ENCODE data around the gene SETD2. TPM values are rescaled to one million over a fixed set of nuclear protein-coding genes. Genes with fewer than 3 reads are reported as not detected.

The SETD2 gene
- total and polyA plus RNA-seq, 9 of the 15 experiments (the other 6 are each of a cell fraction or from before 2014, with no cell fraction given), result 8.2 to 44.0 (median 33.6) TPM

DNA sequence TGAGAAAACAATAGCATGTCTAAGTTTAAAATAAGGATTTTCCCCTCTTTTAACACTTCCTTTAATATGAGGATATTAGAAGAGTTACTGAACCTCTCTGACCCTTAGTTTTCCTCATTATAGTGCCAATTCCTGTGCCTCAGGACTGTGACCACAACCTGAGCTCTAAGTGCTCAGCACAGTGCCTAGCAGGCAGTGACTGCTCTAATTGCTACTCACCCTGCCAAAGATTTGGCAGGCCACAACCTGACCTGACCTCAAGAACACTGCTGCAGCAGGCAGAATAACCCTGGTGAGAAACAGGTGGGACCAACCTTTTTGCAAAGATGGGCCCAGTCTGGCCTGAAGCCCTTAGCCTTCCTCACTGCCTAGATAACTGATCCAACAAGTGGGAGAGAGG lies 148.8 kb downstream of the SETD2 start:
- no TSS peak for BruUV-seq (replicated peaks)
- ATAC-seq, result no peak
- no peaks in the 10 kb centered on the region for H3K27me3 ChIP-seq (ENCODE audit: control insufficient read depth in 2 of 2, insufficient read depth in 2 of 2, low read length in 2 of 2)
- ChIA-PET POLR2A (interaction anchor here (0.7 kb wide), 1 partner anchor 31 kb away, joined by 5 read pairs; no protein-coding TSS in a partner anchor), CTCF (ENCODE audit: low intra/inter-chr PET ratio) (no interaction called here)
- H3K4me2 ChIP-seq (ENCODE audit: insufficient read depth, low read length), result no peak overlapping the region
- H3K9me1 ChIP-seq (ENCODE audit: control insufficient read depth, insufficient read depth, low read length), result no peaks in the 10 kb centered on the region
- FAIRE-seq, result no peak
- in situ Hi-C loops (cut with MboI), result no loop called here
- intact Hi-C loops (cut with micrococcal nuclease), result loop anchor here (10.0 kb wide), 2 partner anchors 310 to 360 kb away; no protein-coding TSS in a partner anchor
- peaks cover 13 to 27% of the 10 kb centered on the region in 2 experiments for H3K4me1 ChIP-seq (replicated peaks in 1 of 2; ENCODE audit: control insufficient read depth in 2 of 2, insufficient read depth in 2 of 2, low read length in 2 of 2)
- TF ChIP-seq POLR2A (conservative IDR thresholded peaks at IDR 0.05) (0 out of 2 replicates have a peak, but pooled peaks have one; percentile 46), SMC3 (conservative IDR thresholded peaks at IDR 0.05; ENCODE audit: insufficient read depth, low read depth, low read length) (no peak), ZNF133 (CRISPR knock-in tag; IDR thresholded peaks at IDR 0.05) (0 out of 2 replicates have a peak, but pooled peaks have one; percentile 22), PML (IDR thresholded peaks at IDR 0.05; ENCODE audit: low read length) (no peak), NCOR1 (IDR thresholded peaks at IDR 0.05) (no peak)
- H4K20me1 ChIP-seq (replicated peaks; ENCODE audit: control insufficient read depth, insufficient read depth, low read length), result no peaks in the 10 kb centered on the region
- no peaks in the 10 kb centered on the region for H3K9me3 ChIP-seq (replicated peaks; ENCODE audit: control insufficient read depth, insufficient read depth, low read depth, low read length)
- H3K79me2 ChIP-seq (ENCODE audit: control insufficient read depth, insufficient read depth, low read length), result no peaks in the 10 kb centered on the region
- no peak for DNase-seq (ENCODE audit: extremely low read depth in 1 of 4, low spot score in 3 of 4)
- no peak overlapping the region for H2AFZ ChIP-seq (ENCODE audit: low read depth, low read length)
- no peak overlapping the region for H3K27ac ChIP-seq (ENCODE audit: extremely low read depth, low read depth, low read length)
- peaks cover 58% of the 10 kb centered on the region for H3K36me3 ChIP-seq (ENCODE audit: control insufficient read depth, insufficient read depth, low read length)
- no peak overlapping the region for H3K4me3 ChIP-seq
- no peak overlapping the region for H3K9ac ChIP-seq (ENCODE audit: insufficient read depth in 1 of 2, low read depth in 2 of 2, low read length in 2 of 2)

DNA sequence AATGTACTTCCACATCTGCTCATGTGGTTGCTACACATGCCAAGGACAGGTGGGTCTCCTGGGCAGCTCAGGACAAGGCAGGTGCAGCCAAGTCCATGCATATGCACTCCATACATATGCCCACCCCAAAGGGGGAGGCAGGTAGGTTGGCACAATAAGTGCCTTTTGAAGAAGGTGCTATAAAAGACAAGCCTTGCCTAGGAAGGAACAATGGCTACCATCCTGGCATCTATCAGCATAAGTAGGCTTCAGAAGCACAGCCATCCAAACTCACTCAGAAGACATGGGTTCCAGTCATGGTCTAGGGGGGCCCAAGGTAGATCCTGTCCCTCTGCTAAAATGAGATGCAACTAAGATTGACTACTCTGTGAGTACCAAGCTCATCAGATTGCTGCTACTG lies 149.9 kb downstream of the SETD2 start:
- no peaks in the 10 kb centered on the region for H3K9me1 ChIP-seq (ENCODE audit: control insufficient read depth, insufficient read depth, low read length)
- no peak overlapping the region for H3K4me3 ChIP-seq
- POLR2A ChIA-PET, result no interaction called here
- peaks cover 14 to 27% of the 10 kb centered on the region in 2 experiments for H3K4me1 ChIP-seq (replicated peaks in 1 of 2; ENCODE audit: control insufficient read depth in 2 of 2, insufficient read depth in 2 of 2, low read length in 2 of 2)
- H3K9ac ChIP-seq (ENCODE audit: insufficient read depth in 1 of 2, low read depth in 2 of 2, low read length in 2 of 2), result no peak overlapping the region
- TF ChIP-seq, protein P1, sequence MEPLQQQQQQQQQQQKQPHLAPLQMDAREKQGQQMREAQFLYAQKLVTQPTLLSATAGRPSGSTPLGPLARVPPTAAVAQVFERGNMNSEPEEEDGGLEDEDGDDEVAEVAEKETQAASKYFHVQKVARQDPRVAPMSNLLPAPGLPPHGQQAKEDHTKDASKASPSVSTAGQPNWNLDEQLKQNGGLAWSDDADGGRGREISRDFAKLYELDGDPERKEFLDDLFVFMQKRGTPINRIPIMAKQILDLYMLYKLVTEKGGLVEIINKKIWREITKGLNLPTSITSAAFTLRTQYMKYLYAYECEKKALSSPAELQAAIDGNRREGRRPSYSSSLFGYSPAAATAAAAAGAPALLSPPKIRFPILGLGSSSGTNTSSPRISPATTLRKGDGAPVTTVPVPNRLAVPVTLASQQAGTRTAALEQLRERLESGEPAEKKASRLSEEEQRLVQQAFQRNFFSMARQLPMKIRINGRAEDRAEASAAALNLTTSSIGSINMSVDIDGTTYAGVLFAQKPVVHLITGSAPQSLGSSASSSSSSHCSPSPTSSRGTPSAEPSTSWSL (CRISPR knock-in tag; IDR thresholded peaks at IDR 0.05; ENCODE audit: borderline replicate concordance), result no peak
- peak; percentile 3; the same call in 1 of the 2 replicates for TF ChIP-seq POLR2AphosphoS5 (IDR thresholded peaks at IDR 0.05; ENCODE audit: control insufficient read depth, insufficient read depth, low read depth, low read length)
- no TSS peak for BruUV-seq (replicated peaks)
- no peaks in the 10 kb centered on the region for H3K9me3 ChIP-seq (replicated peaks; ENCODE audit: control insufficient read depth, insufficient read depth, low read depth, low read length)
- H3K27ac ChIP-seq (ENCODE audit: extremely low read depth, low read depth, low read length), result no peak overlapping the region
- H3K27me3 ChIP-seq (ENCODE audit: control insufficient read depth in 2 of 2, insufficient read depth in 2 of 2, low read length in 2 of 2), result no peaks in the 10 kb centered on the region
- H3K4me2 ChIP-seq (ENCODE audit: insufficient read depth, low read length), result no peak overlapping the region
- ATAC-seq (no peak), DNase-seq (ENCODE audit: extremely low read depth in 1 of 4, low spot score in 3 of 4) (no peak), FAIRE-seq (no peak)
- H2AFZ ChIP-seq (ENCODE audit: low read depth, low read length), result no peak overlapping the region
- no peaks in the 10 kb centered on the region for H4K20me1 ChIP-seq (replicated peaks; ENCODE audit: control insufficient read depth, insufficient read depth, low read length)
- in situ Hi-C loops (cut with MboI) (no loop called here), intact Hi-C loops (cut with micrococcal nuclease) (loop anchor here (10.0 kb wide), 2 partner anchors 311 to 361 kb away; no protein-coding TSS in a partner anchor)
- no peaks in the 10 kb centered on the region for H3K79me2 ChIP-seq (ENCODE audit: control insufficient read depth, insufficient read depth, low read length)
- H3K36me3 ChIP-seq (ENCODE audit: control insufficient read depth, insufficient read depth, low read length), result peaks cover 56% of the 10 kb centered on the region
- CTCF ChIA-PET (ENCODE audit: low intra/inter-chr PET ratio), result interaction anchor here (0.7 kb wide), 1 partner anchor 252 kb away, joined by 3 read pairs; no protein-coding TSS in a partner anchor
